ENCODE results near the gene ATN1. TPM values are rescaled to one million over a fixed set of nuclear protein-coding genes. Genes with fewer than 3 reads are reported as not detected.

ATN1 gene
- total RNA-seq, 1 donor from 2014 or later = 12.1 TPM

DNA sequence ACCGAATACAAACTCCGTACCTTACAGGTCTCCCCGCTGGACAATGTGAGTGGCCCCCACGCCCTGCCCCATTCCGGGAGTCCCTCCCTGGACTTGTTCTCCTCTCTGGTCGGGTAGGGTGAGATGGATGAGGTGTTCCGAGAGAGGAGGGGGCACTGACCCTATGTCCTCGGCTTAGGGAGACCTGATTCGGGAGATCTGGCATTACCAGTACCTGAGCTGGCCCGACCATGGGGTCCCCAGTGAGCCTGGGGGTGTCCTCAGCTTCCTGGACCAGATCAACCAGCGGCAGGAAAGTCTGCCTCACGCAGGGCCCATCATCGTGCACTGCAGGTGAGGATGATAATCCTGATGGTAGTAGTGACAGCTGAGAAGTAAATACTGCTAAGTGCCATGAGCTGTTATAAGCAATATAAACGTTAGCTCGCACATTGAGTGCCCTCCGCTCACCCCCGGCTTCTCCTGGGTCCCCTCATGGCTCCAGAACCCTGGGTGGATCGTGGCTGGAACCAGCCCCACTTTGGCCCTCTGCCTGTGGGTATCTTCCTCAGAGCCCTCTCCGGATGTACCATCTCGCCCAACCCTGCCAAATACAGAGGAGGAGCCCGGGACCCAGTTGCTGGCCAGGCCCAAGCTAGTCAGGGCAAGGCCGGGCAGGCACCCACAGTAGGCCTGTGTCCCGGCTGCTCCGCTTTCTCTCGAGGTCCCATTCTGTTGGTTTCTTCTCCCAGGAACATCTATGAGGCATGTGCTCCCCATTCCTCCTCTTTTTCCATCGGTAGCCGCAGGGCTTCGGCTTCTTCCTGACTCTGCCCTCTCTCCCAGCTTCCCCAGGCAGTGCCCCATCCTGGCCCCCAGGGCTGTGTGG lies 30.2 kb downstream of the ATN1 start:
- DNase-seq = no peak

DNA sequence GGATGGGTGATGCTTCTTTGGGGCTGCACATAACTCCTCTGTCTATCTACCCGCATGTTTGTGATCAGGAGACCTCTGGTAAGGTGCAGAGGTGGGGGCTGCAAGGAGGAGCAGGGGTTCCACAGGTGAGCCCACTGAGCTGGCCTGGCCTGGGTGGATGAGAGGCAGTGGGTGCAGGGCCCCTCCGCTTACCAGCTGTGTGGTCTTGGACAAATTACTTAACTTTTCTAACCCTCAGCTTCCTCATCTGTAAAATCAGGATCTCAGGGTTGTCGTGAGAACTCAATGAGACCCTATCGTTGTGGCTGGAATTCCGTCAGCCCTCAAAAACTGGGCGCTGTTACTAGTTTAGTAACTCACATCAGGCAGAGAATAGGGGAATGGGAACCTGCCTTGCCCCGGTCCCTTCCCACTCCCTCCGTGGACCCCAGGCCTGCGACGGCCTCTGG lies 30.9 kb downstream of the ATN1 start:
- no peak for DNase-seq

DNA sequence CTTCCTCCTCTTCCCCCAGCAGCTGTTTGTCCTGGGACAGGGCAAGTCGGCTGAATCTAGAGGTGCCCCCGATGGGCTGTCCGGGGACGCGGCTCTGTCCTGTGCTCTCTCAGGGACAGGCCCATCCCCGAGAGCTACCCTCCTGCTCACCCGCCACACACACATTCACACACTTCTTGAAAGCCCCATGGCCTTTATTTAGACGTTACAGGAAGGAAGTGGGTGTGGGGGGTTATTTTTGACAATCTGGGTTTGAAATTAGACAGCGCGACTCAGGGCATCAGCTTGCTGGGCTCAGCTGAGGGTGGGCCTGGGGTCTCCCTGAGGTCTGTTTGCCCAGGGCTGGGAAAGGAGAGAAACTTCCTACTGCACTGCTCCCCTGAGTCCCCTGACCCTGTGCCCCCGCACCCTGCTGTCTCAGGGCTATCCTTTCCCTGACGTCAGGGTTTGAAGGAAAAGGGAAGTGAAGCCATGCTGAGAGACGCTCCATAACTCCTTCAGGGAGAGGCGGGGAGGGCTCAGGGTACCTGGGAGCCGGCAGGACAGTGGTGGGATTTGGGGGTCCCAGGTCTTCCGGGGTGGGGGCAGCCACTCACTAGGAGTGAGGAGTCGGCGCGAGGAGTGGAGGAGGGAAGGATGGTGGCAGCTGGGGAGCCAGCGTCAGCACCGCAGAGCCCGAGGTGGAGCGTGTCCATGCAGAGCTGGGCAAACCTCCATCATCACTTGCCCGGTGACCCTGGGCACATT lies 31.5 kb downstream of the ATN1 start:
- peak; percentile 27 for DNase-seq

DNA sequence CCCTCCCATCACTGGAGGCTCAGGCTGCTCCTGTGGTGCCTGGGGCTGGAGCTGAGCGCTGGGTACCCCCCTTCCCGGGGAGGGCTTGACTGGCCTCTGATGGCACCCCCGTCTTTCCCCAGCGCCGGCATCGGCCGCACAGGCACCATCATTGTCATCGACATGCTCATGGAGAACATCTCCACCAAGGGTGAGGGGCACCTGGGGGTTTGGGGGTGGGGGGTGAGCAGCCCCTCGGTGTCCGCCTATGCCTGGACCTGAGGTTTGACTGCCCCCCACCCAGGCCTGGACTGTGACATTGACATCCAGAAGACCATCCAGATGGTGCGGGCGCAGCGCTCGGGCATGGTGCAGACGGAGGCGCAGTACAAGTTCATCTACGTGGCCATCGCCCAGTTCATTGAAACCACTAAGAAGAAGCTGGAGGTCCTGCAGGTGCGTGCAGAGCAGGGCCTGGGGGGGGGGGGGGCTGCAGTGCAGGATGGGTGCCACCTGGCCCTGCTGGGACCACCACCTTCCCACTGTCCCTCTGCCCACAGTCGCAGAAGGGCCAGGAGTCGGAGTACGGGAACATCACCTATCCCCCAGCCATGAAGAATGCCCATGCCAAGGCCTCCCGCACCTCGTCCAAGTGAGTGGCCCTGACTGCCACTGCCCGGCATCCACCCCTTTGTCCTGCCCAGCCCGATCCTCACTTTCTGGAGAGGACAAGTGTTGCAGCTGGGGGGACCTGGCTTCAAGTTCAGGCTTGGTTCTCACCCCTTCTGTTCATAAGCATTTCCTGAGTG lies 32.2 kb downstream of the ATN1 start:
- DNase-seq = no peak

DNA sequence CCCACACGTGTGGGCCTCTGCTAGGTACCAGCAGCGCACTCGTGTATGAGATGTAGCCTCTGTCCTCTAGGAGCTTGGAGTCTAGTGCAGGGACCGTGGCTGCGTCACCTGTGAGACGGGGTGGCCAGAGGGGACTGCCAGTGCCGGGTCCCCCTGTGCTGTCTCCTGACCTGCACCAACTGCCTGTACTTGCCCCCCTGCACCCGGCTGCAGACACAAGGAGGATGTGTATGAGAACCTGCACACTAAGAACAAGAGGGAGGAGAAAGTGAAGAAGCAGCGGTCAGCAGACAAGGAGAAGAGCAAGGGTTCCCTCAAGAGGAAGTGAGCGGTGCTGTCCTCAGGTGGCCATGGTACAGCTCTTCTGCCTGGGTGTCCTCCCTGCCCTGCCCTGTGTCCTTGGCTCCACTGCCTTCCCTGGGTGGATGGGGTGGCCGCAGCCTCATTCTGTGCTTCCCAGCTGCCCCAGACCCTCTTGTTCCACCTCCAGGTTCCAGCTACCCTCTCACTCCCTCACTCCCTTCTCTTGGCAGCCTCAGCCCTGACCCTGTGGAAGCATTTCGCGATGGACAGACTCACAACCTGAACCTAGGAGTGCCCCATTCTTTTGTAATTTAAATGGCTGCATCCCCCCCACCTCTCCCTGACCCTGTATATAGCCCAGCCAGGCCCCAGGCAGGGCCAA lies 33.0 kb downstream of the ATN1 start:
- no peak for DNase-seq

DNA sequence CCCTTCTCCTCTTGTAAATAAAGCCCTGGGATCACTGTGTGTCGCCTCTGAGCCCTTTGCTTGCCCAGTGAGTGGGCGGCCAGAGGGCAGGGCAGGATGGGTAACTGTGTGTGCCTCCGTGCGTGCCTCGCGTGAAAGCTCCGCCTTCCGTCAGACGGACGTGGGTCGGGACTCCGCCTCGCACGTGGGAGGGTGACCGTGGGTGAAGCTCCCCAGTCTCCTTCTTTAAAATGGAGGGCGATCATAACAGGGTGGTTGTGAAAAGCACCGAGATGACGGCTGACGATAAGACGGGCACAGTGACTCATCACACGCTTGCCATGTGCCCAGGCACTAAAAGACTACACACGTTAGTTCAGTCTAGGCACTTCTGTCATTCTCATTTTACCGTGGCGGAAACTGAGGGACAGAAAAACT lies 33.5 kb downstream of the ATN1 start:
- peak; percentile 39 for DNase-seq

DNA sequence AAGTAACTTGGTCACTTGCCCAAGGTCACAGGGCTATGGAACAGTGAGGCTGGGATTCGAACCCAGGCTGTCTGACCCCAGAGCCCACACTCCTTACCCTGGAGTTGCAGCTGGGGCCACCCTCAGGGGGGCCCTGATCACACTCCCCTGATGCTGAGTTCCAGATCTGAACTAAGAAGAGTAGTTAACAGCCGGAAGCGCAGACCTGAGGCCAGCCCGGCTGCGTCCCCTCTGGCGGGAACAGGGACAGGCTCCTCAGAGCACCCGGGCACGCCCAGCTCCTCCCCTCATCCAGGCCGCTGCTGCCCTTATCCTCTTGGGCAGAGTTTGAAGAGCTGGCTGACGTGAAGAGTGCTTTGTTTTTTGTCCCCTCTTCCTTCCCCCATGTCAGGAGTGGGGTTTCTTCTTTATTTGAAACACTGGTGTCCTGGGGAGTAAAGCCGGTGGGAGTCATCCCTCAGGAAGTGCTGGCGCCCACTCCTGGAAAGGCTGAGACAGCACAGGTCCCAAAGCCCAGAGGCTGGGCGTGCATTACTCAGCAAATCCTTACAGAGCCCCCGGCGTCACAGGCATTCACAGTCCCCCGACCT lies 34.0 kb downstream of the ATN1 start:
- peak; percentile 74 for DNase-seq

DNA sequence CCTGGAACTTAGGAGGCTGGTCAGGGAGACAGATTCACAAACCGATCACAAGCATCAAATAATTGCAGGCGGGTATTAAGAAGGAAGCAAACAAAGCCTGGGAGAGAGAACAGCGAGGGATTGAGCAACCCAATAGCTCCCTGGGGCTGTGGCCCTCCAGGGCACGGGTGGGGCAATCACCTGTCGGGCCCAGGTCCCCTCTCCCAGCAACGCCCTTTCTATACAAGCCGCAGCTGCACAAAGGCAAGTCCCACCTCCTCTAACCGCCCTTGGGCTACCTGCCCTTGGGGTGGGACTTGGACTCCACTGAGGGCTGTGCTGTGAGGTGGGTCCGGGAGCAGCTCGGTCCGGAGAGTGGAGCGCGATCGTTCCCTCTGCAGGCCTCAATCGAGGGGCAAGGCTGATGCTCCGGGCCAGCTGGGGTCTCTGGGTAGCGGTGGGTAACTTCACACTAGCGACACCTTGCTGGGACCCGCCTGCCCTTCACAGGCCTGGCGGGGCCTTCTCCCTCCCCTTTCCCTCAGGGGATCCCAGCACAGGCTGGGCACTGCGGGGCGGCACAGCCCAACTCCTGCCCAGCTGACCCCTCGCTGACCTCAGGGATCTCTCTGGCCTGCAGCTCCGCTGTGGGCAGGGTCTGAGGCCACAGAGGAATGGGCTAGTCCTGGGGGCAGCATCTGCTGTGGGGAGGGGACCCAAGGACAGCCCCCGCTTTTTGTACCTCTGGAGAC lies 34.7 kb downstream of the ATN1 start:
- DNase-seq = no peak

DNA sequence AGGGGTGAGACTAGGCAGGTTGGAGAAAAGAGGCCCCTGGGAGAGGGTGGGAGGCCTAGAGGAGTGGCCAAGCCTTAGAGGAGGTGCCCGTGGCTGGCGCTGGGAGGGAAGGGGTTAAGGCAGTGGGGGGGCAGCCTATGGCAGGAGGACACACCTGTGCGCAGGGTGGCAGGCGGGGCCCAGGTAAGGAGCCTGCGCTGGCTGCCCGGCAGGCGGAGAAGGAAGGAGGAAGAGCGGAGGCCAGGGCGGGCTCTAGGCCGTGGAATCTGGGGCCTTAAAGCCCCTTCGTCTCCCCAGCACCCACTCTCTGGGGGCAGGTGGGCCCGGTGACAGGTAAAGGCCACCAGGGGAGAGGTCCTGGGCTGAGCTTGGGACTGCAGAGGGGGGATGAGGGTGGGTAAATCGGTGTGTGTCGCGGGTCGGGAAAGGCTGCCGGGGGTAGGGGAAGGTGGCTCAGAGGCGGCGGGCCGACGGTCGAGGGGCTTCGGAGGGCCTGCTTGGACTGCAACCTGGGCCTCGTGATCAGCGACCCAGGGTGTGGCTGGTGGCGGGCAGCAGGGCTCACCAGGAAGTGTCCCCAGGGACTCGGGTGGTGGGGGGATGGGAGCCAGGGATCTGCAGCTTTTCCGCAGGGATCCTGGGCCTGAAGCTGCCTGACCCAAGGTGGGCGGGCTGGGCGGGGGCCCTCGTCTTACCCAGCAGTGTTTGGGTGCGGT lies 35.4 kb downstream of the ATN1 start:
- no peak for DNase-seq

DNA sequence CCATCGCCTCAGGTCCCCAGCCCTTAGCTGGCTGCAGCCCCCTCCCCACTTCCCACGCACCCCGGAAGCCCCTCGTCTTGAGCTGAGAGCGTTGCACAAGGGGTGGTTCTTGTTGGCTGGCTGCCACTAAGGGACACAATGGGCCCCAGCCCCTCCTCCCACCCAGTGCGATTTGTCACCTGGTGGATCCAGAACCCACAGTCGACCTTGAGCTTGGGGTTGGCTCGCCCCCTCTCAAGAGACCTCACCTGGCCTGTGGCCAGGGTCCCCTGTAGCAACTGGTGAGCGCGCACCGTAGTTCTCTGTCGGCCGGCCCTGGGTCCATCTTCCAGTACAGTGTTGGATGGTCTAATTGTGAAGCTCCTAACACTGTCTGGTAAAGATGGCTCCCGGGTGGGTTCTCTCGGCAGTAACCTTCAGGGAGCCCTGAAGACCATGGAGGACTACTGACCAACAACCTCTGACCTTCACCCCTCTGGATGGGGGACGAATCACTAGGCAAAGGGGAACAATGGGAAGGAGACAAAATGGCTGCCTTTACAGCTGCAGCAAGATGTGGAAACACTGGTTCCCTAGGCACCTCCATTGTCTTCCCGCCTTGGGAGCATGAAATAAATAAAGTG lies 36.1 kb downstream of the ATN1 start:
- no peak for DNase-seq

DNA sequence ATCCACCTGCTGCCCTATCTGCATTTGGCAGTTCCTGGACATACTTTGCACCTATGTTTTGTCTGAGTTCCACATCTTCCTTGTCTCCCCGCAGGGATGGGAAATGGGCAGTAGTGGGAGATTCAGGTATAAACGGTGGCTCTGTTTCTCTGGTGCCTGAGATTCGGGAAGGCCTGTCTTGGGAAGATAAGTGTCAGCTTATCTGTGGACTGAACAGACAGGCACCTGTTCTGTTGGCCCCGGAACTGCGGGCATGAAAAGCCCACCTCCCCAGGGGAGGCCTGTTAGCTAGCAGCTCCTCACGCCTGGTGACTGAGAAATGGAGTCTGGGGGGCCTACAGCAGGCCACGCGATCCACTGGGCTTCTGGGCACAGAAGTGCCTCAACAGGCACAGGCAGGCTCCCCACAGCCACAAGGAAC lies 36.9 kb downstream of the ATN1 start:
- DNase-seq = no peak

DNA sequence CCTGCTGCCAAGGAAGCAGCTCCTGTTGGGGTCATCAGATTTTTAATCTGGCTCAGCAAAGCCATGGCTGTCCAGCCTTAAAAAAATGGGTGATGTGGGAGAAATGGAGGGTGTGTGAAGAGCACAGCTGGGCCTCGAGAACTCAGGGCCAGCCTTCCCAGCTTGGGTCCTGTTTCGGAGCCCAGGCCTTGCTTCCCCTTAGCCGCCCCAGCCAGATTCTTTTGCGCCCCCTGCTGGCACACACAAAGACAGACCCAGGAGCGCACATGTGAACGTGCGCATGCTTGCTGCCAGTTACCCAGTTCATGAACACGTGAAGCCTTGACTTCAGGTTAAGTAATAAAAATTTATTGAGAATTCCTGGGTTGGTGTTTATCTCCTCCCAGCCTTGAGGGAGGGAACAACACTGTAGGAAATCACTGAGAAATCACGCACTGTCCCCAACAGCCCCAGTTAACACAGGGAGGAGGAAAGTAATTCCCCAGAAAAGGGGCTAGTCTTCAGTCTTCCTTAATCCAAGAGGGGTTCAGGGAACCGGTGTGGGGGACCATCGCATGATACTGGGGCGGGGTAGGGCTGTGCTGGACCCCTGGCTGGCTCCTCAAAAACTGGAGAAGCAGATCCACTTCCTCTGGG lies 37.4 kb downstream of the ATN1 start:
- DNase-seq = peak; percentile 94

DNA sequence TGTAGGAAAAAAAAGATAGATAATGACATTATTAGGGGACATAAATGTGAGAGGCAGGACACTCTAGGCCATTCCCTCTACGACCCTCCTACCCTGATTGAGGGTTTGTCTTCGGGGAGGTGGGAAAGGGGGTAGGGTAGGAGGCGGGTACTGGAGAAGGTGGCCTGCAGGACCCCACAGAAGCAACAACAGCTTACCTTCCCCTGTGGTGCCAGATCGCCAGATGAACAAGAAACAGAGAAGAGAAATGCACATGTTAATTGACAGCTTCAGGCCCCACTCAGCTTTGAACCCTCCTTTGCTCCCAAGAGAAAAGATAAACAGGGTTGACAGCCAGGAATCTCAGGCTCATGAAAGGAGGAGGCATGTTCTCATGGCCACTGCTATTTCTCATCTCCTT lies 38.0 kb downstream of the ATN1 start:
- no peak for DNase-seq

DNA sequence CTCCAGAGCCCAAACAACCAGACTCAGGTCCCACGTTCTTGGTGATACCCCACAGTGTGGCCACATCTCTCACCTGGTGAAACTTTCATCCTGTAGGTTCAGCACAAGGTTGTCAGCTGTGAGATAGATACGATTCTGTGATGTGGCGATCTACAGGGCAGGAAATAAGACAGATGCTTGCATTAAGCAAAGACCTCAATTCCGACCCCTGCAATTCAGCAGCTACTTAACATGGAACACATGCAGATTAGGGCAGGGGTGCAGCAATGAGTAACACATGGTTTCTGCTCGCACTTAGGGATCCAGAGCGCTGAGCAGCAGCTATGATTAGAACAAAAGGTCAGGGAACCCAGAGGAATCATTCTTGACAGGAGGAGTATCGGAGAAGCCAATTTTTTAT lies 38.6 kb downstream of the ATN1 start:
- DNase-seq = no peak

DNA sequence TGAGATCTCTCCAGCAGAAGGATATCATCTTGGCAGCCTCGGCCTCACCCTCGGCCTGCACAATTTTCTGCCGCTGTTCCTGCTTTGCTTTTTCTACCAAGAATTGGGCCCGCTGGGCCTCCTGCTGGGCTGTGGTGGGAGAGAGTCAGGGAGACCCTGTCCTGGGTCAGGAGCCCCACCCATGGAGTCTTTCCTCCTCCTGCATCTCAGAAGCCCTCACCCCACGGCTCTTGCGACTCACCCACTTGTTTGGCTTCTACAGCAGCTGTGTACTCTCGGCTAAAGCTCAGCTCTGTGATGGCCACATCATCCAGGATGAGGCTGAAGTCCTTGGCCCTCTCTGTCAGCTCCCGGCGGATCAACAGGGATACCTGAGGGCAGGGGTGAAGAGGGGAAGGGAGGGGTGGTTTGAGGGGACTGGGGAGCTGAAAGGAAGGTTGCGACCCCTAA lies 39.9 kb downstream of the ATN1 start:
- no peak for DNase-seq

DNA sequence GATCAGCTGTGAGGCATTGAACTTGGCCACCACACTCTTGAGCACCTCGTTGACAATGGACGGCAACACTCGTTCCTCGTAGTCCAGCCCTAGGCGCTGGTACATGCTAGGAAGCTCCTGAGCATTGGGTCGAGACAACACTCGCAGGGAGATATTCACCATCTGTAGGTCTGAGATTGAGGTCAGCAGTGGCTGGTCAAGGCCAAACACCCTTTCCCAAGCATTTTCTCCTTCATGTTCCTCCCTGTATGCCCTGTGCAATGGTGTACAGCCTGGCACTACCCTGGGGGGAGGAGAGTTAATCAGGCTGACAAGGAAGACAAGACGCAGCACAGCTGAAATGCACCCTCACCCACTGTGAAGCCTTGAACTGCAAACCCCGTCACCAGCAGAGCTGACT lies 40.7 kb downstream of the ATN1 start:
- no peak for DNase-seq

DNA sequence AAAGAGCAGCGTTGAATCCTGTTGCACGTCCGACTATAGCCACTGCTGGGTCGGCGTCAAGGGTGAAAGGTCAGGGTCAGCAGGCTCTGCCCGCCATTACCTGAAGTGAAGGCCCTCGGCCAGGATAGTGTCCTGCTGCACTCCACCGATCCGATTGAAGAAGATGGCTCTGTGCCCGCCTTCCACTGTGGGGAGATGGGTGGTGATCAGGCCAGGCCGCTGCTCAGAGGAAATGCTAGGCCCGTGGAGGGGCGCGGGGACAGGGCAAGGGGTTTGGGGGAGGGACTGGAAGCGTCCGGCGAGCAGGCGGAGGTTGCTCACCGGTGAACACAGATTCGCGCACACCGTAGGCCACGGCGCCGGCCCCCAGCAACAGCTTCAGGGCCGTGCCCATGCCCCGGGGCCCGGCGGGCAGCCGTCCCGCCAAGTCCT lies 42.4 kb downstream of the ATN1 start:
- DNase-seq = peak; percentile 17

DNA sequence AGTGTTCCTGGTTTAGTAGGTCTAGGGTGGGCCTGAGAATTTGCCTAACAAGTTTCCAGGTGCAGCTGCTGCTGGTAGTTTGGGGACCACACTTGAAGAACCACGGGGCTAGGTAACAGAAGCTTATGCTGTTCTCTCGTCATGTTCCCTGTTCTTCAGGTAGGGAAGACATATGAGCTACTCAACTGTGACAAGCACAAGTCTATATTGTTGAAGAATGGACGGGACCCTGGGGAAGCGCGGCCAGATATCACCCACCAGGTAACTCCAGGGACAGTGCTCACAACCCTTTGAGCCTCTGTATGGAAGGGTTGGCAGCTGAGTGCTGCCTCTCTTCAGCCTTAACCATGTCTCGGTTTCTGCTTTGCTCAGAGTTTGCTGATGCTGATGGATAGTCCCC lies 46.4 kb downstream of the ATN1 start:
- no peak for DNase-seq

DNA sequence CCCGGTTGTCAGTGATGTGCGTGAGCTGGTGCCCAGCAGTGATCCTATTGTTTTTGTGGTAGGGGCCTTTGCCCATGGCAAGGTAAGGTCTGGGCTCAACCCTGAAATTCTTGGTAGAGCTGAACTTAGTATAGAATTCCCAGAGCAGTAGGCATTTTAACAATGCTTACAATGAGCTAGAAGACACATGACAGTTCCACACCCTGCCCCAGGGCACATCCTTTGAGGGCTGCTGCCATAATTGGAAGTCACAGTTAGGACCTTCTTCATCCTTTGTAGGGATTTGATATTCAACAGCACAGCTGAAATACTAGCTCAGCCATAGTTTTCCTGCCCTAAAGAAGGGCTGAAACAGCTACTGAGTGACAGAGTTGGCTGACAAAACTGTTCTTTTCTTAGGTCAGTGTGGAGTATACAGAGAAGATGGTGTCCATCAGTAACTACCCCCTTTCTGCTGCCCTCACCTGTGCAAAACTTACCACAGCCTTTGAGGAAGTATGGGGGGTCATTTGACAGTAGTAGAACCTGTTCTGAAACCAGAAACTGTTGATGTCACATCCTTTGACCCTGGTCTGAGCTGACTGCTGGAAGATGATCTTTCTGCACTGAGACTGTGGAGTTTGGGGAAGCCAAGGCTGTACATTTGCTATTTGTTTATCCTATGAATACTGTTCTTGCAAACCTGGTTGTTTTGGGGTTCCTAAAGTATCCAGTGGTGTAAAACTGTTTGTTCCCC lies 47.7 kb downstream of the ATN1 start:
- DNase-seq = no peak
